ENCODE data around the gene HLA-DMA.

HLA-DMA gene

DNA sequence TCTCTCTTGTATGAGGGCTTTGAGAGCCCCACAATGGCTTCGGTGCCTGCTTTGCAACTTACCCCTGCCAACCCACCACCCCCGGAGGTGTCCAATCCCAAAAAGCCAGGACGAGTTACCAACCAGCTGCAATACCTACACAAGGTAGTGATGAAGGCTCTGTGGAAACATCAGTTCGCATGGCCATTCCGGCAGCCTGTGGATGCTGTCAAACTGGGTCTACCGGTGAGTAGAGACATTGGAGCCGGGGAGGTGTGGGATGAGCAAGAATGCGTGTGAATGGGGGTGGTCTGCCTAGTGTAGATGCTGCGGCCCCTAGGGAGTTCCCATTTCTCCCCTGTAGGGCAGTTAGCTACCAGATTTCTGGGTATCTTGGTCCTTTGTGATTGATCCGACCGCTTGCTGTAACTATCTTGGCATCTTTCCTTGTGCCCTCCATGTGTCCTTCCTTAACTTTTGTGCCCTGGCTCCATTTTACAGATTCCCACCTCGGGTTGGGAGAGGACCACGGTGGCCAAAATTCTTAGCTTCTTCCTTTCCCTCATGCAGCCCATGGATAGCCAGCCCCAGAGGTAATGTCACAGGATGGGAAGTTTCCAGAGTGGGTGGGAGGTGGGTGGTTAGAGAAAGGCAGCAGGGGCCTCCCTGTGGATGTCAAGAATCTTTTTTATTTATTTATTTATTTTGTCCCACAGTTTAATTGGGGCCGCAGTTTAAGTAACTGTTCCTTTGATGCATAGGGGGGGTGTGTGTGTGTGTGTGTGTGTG lies 21.8 kb upstream of the HLA-DMA start:
- H3K4me3 ChIP-seq (ENCODE audit: low read depth, low read length) = peak overlapping the region; percentile 96
- no peak for DNase-seq (ENCODE audit: low read depth)
- TF ChIP-seq CTCF (conservative IDR thresholded peaks at IDR 0.05; ENCODE audit: low read depth, low read length) = no peak

GRCh38 chr6:32974016-32974333 lies 21.1 kb upstream of the HLA-DMA start:
- H3K4me3 ChIP-seq (ENCODE audit: low read depth, low read length) = peak overlapping the region; percentile 96
- DNase-seq (ENCODE audit: low read depth) = peak; percentile 82
- no peak for TF ChIP-seq CTCF (conservative IDR thresholded peaks at IDR 0.05; ENCODE audit: low read depth, low read length)

DNA sequence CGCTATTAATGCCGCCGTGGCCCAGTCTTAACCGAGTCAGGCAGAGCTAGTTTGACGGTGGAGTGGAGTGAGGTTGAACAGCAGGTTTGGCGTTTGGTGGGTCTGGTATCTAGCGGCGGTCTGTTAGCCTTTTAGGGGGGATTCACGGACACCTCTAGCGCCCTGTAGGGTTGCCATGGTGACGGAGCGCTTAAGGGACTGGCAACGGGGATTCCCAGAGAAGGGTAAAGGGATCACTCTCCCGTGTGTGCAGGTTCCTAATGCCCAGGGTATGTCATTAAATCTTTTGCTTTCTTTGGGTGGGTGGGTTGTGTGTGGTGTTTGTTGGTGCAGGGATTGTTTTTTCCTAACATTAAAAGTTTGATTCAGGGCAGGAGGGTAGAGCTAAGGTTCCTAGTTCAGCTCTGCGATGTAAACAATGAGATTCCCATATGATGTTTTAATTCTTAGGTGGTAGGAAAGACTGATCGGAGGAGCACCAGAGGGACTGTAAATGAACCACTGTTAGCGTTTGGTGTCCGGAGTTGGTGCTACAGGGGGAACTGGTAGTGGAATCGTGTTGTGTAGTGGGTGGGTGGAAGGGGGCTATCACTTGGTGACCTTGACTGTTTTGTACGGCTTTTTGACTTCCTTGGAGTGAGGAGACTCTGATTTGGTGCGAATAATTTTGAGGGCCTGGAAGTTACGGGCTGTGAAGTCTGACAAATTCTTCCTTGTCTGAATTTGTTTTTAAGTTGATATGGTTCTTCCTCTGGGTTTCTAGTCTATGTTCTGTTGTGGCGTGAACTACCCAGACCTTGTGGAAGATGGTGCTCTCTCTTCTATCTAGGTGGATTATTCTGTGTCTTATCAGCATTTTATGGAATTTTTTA lies 20.5 kb upstream of the HLA-DMA start:
- TF ChIP-seq CTCF (conservative IDR thresholded peaks at IDR 0.05; ENCODE audit: low read depth, low read length) = no peak
- peak overlapping the region; percentile 96 for H3K4me3 ChIP-seq (ENCODE audit: low read depth, low read length)
- DNase-seq (ENCODE audit: low read depth) = peak; percentile 51

GRCh38 chr6:32972353-32973143 lies 19.7 kb upstream of the HLA-DMA start:
- DNase-seq (ENCODE audit: low read depth) = no peak
- no peak for TF ChIP-seq CTCF (conservative IDR thresholded peaks at IDR 0.05; ENCODE audit: low read depth, low read length)

GRCh38 chr6:32971581-32972352 lies 18.9 kb upstream of the HLA-DMA start:
- peak; percentile 100 for DNase-seq (ENCODE audit: low read depth)
- H3K4me3 ChIP-seq (ENCODE audit: low read depth, low read length) = peak overlapping the region; percentile 96
- no peak for TF ChIP-seq CTCF (conservative IDR thresholded peaks at IDR 0.05; ENCODE audit: low read depth, low read length)

More at GRCh38 chr6:32972353-32973143, 19.7 kb upstream of the HLA-DMA start:
- peak overlapping the region; percentile 96 for H3K4me3 ChIP-seq (ENCODE audit: low read depth, low read length)

- peak overlapping the region; percentile 71 for H3K4me3 ChIP-seq (ENCODE audit: low read depth, low read length)
- no peak for TF ChIP-seq CTCF (conservative IDR thresholded peaks at IDR 0.05; ENCODE audit: low read depth, low read length)
- no peak for DNase-seq (ENCODE audit: low read depth)
Observed at GRCh38 chr6:32971242-32971580, 18.3 kb upstream of the HLA-DMA start.

Data from choroid plexus epithelial cell (primary cell).